ENCODE data around the gene LTV1.
A peak's percentile ranks its signal among the peaks of the same experiment; 100 is the strongest.
"Not testable (repeated sequence)": the region's sequence is repeated elsewhere in the genome, so short reads cannot be mapped to it uniquely, and the experiment has no call there.

Gene LTV1

DNA sequence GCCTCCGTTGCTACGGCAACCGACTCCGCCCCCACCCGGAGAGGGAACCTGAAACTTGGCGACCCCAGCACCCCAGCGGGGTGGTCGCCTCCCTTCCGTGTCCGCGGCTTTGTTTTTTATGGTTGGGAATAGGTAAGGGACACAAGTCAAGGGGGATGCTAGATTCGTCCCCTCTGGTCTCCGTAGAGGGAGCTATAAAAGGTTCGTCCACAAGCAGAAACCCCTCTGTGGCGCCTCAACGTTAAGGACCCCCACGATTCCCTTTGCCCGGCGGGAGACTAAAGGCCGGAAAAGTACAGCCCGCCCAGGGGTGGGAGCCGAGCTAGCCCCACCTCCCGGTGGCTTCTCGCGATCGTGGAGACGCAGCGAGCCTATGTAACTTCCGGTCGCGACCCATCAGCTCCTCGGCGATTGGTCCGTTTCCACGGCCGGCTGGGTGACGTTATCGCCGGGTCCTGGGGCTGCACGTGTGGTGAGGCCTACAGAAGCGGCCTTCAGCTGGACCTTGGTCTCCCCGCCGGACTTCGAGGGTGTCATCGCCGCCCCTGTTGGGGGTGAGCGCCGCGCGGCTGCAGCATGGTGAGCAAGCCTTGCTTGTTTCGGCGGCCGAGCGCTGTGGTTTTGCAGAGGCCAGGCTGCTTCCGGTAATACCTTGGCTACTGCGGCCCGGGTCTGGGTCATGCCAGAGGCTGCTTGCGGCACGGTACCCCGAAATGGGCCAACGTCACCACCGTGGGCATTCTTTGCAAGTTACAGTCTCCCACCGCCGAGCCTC, at the start of gene LTV1:
Gene LTV1, plus strand, starts transcription at position 437 of the 775 bp plus-strand sequence. Its CDS starts 140 bp downstream, at position 577.
- peak; percentile 95 for DNase-seq (ENCODE audit: low spot score)

DNA sequence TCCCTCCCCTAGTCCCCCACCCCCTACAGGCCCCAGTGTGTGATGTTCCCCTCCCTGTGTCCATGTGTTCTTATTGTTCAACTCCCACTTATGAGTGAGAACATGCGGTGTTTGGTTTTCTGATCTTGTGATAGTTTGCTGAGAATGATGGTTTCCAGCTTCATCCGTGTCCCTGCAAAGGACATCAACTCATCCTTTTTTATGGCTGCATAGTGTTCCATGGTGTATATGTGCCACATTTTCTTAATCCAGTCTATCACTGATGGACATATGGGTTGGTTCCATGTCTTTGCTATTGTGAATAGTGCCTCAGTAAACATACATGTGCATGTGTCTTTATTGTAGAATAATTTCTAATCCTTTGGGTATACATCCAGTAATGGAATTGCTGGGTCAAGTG, 46.6 kb upstream of the LTV1 start:
- DNase-seq (ENCODE audit: low spot score) = not testable (repeated sequence)

- DNase-seq (ENCODE audit: low spot score) = not testable (repeated sequence)
Observed at GRCh38 chr6:143798487-143798886, 44.7 kb upstream of the LTV1 start.

DNA sequence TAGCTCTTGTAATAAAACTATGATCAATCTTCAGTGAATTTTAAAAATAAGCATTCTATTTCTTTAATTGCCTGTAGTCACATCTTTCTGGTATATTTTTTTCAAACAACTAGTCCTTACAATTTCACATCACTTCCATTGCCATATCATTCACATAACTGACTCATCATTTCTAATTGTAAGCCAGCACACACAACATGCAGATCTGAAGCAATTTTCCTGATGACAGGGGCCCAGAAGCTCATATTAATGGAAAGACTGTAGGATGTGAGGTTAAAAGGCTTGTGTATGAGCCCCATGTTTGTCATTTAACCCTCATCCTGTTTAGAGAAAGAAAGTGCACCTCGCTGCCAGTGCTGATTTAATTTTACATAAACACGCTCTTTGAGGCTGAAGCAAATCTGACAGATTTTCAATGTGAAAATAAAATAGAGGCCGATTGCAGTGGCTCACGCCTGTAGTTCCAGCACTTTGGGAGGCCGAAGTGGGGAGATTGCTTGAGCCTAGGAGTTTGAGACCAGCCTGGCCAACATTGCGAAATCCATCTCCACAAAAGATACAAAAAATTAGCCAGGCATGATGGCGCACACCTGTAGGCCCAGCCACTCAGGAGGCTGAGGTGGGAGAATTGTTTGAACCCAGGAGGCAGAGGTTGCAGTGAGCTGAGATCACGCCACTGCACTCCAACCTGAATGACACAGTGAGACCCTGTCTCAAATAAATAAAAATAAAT, 40.1 kb upstream of the LTV1 start:
- DNase-seq (ENCODE audit: low spot score) = no peak

- DNase-seq (ENCODE audit: low spot score) = no peak
Observed at GRCh38 chr6:143803769-143804568, 39.2 kb upstream of the LTV1 start.

DNA sequence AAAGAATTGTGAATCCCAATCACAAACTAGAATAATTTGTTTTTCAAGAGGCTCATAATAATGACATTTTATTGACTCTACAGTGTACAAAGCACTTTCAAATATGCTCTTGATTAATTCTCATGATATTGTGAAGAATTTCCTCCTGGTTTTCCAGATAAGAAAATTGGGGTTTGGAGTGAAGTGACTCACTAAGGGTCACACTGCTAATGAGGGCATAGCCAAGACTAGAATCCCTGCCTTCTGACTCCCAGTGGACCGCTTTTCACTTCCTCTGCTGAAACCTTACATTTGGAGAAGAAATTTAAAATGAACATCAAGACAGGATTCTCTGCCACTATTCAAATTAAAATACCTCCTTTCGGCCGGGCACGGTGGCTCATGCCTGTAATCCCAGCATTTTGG, 38.3 kb upstream of the LTV1 start:
- DNase-seq (ENCODE audit: low spot score) = no peak

DNA sequence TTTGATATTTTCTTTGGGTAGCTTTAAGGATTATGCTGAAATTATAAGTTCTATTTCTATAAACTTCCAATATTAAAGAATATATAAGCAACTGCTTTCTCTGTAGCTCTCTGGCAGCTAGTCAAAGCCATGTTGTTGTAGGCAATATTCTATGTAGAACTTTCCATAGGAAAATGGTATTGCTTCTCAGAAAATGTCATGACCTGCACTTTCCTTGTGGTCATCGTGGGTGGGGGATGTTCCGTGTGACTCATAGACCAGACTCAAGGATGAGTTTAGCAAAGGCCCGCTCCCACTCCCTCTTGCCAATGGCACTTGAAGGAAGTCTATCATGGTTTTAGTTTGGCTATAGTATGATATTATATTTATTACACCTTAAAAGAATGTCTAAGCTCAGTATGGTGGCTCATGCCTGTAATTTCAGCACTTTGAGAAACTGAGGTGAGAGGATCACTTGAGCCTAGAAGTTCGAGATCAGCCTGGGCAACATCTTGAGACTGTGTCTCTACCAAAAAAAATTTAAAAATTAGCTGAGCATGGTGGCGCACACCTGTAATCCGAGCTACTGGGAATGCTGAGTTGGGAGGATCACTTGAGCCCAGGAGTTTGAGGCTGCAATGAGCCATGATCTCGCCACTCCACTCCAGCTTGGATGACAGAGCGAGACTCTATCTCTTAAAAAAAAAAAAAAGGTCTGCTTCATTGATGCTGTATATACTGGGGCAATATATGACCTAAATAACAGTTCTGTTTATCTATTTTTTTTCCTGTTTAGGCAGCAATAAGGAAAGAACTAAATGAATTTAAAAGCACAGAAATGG, 36.6 kb upstream of the LTV1 start:
- DNase-seq (ENCODE audit: low spot score) = peak; percentile 57

DNA sequence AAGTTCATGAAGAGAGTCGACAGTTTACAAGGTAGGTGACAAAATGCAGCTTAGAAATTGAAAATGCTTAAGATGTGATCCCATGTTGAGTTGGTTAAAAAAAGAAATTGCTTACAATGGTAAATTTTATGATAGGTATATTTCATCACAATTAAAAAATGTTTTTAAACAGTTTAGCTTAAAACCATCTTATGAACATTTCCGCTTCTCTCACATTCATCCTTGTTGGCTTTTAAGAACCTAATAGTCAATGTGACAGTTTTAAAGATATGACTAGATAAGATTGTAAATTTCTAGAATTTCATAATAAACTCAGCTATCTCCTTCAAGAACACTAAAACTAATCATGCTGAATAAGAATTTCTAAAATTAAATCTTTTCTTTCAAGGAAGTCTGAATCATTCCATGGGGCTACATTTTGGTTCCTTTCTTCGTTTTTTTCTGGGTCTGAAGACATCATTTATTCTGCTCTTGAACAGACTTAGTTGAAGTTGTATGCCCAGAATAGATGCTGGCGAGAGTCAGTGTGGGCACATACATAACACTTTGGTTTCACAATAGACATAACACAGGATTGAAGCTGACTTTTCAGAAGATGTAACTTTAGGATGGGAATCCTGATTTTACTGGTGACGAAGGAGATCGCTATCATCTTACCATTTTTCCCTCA, 35.9 kb upstream of the LTV1 start:
- DNase-seq (ENCODE audit: low spot score) = peak; percentile 17

DNA sequence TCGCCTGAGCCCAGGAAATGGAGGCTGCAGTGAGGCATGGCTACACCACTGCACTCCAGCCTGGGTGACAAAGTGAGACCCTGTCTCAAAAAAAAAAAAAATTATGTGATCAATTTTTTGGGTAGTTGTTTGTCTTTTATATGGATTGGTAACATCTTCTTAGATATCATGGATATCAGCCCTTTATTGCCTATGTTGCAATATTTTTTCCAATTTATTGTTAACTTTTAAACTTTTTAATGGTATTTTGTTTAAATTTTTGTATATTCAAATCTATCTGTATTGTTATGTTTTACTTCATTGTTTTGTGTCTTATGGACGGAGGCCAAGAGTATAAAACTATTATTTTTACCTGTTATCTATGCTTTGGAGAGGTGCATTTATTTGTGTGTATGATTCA, 32.4 kb upstream of the LTV1 start:
- no peak for DNase-seq (ENCODE audit: low spot score)

DNA sequence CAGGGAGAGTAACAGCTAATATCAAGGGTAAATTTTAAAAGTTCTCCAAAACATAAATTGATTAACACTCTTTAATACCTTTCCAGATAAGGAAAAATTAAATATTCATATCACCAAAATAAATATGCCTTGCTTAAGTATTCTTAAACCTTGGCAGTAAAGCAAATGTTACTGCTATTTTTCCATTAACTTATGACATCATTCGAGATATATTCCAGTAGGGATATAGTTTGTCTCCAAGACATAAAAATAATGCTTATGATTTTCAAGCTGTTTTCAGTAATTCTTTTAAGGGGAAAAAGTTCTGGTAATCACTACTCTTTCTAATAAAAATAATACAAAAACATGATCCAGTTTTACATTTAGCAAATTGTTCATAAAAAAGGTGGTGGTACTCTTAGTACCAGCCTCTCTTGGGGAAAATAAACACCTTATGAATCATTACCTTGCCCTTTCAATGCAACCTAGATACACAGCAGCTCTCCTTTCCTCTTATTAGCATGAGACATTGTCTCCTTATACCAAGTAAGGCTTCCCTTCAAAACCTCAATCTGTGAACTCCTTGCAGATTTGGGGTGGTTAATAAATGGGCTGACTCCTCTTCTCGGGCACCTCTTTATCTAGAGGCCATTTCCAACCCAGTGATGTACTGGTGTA, 31.5 kb upstream of the LTV1 start:
- DNase-seq (ENCODE audit: low spot score) = no peak

DNA sequence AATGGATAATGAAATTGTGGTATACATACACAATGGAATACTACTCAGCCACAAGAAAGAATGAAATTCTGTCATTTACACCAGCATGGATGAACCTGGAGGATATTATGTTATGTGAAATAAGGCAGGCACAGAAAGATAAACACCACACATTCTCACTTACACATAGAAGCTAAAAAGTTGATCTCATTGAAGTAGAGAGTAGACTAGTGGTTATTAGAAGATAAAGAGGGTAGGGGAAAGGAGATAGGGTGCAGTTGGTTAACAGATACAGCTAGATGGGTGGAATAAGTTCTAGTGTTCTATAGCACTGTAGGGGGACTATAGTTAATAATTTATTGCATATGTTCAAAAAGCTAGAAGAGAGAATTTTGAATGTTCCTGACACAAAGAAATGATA, 25.5 kb upstream of the LTV1 start:
- no peak for DNase-seq (ENCODE audit: low spot score)

- DNase-seq (ENCODE audit: low spot score) = no peak
Observed at GRCh38 chr6:143821359-143821758, 21.8 kb upstream of the LTV1 start.

DNA sequence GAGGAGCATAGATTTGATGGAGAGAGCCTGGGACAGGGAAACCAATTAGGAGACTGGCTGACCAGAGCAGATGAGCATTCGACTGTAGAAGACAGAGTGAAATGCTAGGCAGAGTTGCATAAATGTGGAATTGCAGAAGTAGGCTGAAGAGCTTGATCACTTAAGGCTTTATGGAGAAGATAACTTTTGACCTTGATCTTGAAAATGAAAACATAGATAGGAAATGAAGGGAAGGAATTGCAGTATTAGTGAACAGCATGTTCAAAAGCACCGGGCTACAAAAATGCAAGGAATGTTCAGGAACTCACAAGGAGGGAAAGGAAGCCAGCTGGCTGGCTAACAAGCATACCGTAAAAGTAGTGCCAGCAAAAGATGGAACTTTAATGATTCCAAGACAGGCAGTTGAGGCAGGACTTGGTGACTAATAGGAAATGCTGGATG, 20.5 kb upstream of the LTV1 start:
- no peak for DNase-seq (ENCODE audit: low spot score)

DNA sequence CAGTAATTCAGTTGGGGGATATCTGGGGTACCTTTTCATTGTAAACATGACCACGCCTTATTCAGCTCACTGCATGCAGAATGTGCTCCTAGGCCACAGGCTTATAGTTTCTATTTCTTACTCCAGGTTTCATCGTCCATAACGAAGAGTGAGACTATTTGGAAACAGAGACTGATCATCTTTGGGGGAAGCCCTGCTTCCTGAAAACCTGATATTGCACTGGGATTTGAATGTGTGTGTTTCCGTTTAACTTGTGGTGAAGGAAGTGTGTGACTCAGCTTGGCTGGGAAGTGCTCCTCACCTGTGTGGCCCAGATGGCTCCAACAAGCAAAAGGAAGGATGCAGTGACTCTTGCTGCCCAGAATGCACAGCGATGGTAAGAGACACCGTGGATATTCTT, 19.6 kb upstream of the LTV1 start:
- no peak for DNase-seq (ENCODE audit: low spot score)

DNA sequence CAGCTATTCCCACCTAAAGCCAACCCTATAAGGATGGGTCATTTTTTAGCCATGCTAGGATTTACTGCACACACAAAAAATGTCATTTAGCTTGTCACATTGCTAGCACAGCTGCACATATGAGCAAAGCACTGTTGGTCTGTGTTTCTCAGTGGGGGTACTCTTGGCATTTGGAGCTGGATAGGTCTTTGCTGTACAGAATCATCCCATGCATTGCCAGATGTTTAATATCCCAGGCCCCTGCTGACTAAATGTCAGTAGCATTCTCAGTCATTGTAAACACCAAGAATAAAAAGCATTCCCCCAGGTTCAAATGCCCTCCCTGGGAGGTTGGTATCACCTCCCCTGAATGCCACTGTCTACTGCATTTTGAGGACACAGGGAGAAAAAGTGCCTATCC, 14.6 kb upstream of the LTV1 start:
- DNase-seq (ENCODE audit: low spot score) = no peak

DNA sequence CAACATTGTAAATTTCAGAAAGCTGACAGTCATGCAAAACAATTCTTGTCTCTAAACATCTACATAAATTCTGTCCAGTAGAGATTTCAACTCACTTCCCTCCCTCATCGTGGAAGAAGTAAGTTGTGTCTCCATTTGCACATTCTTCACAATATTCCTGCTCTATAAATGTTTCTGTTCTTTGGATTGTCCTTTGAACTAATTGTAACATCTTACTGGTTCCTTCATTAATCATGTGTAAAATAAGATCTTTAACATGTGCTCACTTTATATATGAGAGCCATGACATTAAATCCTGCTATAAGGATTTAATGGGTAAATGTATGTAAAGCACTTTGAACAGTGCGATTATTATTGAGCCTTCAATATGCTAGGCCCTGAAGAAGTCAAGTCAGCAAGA, 7.0 kb upstream of the LTV1 start:
- no peak for DNase-seq (ENCODE audit: low spot score)

DNA sequence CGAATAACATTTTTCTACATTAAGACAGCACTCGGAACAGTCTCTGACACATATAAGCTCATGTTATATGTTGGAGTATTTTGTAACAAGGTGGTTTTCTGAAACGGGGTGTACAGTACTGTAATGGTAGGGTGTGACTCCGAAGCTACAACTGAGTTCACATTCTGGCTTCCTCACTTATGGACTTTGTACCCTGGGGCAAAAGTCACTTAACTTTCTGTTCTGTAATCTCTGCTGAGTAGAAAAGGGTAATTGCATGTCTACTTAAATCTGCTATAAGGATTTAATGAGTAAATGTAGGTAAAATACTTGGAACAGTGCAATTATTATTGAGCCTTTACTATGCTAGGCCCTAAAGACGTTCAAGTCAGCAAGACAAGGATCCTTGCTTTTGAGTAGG, 4.7 kb upstream of the LTV1 start:
- no peak for DNase-seq (ENCODE audit: low spot score)

GRCh38 chr6:143839196-143839595, 3.9 kb upstream of the LTV1 start:
- DNase-seq (ENCODE audit: low spot score) = no peak

DNA sequence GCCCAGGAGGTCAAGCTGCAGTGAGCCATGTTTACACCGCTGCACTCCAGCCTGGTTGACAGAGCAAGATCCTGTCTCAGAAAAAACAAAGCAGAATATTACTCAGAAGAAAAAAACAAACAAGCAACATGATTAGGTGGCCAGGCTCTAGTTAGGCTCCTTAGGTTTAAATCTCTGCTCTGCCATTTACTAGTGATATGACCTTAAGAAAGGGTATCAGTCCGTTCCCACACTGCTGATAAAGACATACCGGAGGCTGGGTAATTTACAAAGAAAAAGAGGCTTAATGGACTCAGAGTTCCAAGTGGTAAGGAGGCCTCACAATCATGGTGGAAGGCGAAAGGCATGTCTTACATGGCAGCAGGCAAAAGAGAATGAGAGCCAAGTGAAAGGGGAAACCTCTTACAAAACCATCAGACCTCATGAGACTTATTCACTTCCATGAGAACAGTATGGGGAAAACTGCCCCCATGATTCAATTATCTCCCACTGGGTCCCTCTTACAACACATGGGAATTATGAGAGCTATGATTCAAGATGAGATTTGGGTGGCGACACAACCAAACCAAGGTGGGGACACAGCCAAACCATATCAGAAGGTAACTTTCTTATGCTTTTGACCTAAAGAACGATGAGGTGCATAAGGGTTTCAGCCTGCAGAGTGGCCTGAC, 2.4 kb upstream of the LTV1 start:
- no peak for DNase-seq (ENCODE audit: low spot score)

DNA sequence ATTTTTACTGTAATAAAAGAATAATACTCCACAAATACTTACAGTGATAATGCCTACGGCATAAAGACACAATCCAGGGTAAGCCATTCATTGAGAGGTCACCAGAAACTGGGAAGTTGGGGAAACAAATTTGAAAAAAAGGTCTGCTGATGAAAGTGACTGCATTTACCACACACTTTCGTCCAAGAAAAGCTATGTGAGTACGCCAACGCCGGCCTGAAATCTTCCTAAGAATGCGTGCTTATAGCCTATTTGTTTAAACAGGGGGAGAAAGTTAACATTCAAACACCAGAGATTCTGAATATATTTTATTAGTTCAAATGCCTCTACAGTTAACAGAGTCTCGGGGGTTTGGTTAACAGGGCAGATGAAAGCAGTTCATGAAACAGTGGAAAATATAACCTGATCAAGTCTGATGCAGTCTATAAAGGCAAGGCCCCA, 657 bp upstream of the LTV1 start:
- no peak for DNase-seq (ENCODE audit: low spot score)
